Inflammatory macrophage treated with lipopolysaccharide for 4 hours (primary cell): ENCODE results near the gene TEAD2.

ENCODE experiments used
- DNase-seq: peaks from one replicate; pipeline ENCODE4 v3.0.0-alpha.2; 2020

Gene TEAD2

GRCh38 chr19:49362048-49362928 is at the start of gene TEAD2:
Gene TEAD2 (minus strand): TSS chr19:49362416. CDS start chr19:49360075, 2,341 bp downstream.
- DNase-seq: no peak

DNA sequence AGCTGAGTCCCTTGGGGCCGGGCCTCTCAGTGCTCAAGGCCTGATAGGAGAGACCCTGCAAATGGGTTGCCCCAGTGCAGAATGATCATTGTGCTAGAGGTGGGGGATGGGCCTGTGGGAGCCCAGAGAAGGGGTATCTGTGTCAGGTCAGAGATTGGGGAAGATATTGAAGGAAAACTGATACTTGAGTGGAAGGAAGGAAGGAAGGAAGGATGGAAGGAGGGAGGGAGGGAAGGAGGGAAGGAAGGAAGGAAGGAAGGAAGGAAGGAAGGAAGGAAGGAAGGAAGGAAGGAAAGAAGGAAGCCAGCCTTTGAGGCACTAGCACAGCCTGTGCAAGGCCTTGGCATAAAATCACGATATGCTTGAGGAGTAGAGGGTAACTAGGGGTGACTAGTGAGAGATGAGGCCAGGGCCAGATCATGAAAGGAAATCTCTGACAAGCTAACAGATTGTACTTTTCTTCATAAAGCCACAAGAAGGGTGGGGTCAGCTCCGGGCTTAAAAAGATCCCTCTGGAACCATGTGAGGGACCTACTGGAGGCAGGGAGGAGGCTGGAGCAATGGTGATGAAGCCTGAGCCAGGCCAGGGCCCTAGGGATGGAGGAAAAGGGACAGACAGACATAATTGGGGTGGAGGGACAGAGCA is 49.6 kb upstream of the TEAD2 start:
- DNase-seq: no peak

GRCh38 chr19:49409441-49410029 is 47.3 kb upstream of the TEAD2 start:
- peak; percentile 76 for DNase-seq

- peak; percentile 40 for DNase-seq
Observed at GRCh38 chr19:49408816-49409440, 46.7 kb upstream of the TEAD2 start.

DNA sequence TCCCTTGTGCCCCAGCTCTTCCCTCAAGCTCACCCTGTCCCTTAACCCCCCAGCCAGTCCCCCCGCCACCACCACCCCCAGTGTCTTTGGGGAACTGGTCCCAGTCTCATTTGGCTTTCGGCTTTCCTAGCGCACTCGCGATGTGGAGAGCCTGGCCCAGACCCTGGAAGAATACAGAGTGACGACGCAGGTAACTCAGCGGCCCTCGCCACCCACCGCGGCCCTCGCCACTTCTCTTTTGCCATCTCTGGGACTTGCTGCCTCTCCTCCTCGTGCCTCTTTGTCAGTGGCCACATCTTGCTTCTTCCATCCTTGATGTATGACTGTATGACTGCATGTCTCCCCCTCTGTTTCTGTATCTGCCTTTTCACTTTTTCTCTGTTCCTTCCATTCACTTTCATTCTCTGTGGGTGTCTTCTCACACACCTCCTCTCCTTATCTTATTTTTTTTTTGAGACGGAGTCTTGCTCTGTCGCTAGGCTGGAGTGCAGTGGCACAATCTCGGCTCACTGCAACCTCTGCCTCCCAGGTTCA is 45.3 kb upstream of the TEAD2 start:
- no peak for DNase-seq

DNA sequence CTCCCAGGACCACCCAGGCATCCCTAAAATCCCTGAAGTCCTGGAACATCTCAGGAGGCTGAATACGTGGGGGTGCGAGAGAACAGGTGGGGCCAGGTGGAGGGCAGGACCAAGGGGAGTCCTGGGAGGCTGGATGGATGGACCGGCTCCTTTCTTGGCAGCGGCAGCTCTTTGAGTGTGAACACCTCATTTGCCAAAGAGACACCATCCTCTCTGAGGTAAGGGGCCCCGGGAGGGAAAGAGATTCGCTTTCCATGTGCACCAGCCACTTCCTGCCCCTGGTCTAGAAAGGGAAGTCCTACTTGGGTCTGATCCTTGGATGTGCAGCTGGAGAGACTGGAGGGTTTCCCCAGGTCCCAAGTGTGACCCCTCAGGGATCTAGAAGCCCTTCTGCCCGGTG is 44.9 kb upstream of the TEAD2 start:
- no peak for DNase-seq

DNA sequence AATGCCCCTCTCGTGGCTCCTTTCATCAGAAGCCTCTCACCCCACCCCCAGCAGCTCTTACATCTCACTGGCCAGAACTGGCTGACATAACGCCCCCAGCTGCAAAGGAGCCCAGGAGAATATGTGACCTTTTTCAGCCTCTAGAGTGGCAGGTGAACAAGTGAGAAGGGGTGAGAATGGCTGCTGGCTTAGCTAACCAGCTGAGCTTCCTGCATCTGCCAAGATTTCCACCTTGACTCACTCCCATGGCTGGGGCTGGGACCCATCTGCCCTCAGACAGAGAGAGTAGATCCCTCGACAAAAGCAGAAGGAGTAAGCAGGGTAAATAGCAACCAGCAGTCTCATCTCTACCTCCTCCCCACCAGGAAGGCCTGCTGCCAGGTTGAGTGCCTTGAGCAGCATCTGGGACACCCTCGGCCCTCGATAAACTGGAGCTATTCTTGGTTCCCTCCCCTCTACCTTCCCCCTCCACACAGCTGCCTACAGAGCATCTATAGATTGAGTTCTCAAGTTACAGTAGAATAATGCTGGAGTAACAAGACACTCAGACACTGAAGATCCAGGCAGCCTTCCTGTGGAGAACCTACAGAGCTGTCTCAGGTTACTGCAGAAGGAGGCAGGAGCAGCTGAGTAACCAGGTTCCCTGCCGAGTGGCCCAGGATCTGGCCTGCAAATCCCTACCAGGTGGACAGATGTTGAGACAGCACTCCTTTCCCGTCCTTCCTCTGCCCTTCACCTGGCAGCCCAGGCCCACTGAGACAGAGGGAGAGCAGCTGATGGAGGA is 41.4 kb upstream of the TEAD2 start:
- DNase-seq: no peak

GRCh38 chr19:49400029-49400428 is 37.8 kb upstream of the TEAD2 start:
- DNase-seq: peak; percentile 43

GRCh38 chr19:49398931-49399330 is 36.7 kb upstream of the TEAD2 start:
- DNase-seq: no peak

GRCh38 chr19:49398001-49398615 is 35.9 kb upstream of the TEAD2 start:
- DNase-seq: no peak

DNA sequence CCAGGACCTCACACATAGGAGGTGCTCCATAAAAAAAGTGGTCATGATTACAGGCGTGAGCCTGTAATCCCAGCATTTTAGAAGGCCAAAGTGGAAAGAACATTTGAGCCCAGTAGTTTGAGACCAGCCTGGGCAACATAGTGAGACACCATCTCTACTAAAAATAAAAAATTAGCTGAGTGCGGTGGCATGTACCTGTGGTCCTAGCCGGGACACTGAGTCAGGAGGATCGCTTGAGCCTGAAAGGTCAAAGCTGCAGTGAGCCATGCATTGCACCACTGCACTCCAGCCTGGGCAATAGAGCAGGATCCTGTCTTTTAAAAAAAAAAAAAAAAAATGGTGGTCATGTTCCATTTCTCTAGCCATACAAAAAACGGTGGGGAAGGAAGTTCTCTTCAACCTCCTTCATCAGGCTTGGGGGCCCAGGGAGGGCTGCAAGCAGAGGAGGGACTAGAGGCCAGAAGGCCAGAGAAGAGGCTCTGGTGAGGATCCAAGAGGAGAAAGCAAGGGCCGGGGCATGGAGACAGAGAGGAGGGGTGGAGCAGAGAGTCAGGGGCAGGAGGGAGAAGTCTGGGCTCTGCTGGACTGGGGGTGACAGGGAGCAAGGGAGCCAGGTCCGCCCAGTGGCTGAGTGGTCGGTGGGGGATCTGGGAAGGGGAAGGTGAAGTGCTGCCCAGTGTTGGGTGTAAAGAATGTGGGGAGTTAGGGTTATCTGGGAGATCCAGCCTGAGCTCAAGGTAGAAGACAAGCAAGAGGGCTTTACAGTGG is 34.7 kb upstream of the TEAD2 start:
- DNase-seq: no peak

- no peak for DNase-seq
Observed at GRCh38 chr19:49395581-49396407, 33.6 kb upstream of the TEAD2 start.

DNA sequence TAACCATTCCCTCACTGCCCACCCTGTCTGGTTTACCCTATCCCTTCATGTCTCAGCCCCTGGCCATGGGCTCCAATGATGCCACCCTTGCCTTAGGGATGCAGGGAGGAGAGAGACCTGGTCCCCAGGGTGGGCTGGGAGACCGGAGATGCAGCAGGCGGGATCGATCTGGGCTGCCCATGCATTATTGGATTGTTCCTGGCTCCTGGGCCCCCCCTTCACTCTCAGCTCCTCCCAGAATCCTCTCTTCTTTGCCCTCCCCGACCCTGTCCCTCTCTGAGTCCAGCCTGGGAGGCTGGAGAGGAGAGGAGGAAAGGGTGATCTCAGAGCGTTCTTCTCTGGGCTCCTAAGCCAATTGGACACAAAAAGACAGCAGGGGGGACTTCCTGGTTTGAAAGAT is 31.7 kb upstream of the TEAD2 start:
- DNase-seq: no peak

GRCh38 chr19:49391581-49392399 is 29.6 kb upstream of the TEAD2 start:
- peak; percentile 76 for DNase-seq

- DNase-seq: no peak
Observed at GRCh38 chr19:49390929-49391359, 28.7 kb upstream of the TEAD2 start.

DNA sequence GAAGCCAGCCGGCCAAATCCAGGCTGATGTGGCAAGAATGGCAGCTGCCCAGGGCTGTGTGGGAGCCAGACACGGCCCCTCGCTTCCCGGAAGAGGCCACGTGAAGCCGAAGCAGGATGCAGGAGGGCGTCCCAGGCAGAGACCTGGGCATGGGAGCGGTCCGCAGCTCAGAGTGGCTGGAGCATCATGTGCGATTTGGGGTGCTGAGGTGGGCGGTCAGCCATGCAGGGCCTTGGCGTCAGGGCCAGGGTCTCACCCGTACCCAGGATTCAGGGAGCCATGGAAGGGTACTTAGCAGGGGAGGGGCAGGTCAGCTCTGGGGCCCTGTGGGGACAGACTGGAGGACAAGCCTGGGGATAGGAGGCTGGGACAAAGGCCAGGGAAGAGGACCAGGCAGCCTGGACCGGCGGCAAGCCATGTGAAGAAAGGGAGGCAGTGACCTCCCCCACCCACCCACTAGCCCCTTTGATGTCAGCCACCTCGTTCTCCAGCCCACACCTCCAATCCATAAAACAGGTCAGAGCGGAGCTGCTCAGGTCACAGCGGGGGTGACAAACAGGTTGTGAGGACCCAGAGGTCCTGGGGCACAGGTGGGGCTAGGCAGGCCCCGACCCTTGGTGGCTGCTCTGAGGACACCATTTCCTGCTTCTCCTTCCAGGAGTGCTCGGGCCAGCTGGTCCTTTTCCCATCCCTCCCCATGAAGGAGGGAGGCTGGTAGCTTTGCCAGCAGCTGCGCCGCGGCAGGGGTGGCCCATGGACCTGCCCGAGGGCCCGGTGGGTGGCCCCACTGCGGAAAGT is 28.1 kb upstream of the TEAD2 start:
- DNase-seq: no peak

DNA sequence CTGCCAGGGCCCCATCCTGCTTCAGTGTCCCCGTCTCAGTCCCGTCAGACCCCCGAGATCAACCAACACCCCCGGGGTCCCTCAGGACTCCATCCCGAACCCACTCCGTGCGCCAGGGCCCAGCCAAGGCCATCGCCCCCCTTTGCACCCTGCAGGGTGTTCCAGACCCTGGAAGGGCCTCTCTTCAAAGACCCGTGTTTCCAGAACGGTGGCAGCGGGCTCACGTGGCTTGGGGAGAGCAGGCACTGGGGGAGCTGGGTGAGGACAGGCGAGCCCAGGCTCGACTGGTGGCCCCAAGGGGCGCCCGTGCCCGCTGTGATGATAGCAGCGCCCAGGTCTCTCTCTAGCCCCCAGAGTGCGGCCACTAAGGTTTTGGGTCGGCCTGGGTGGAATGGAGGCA is 27.2 kb upstream of the TEAD2 start:
- no peak for DNase-seq

GRCh38 chr19:49387936-49388372 is 25.7 kb upstream of the TEAD2 start, which contains the start of gene KASH5:
Gene KASH5 (plus strand): TSS chr19:49388249. CDS start chr19:49390884, 2,635 bp downstream.
- DNase-seq: peak; percentile 82
